HepG2 (cell line): ENCODE data around the gene CERT1. TPM values are rescaled to one million over a fixed set of nuclear protein-coding genes. Genes with fewer than 3 reads are reported as not detected.

ENCODE experiments used
- AKAP8 ChIP-seq: sonication (generic); formaldehyde crosslinking; IDR thresholded peaks from 2 replicates; pipeline ENCODE4 v1.5.1; 2020; ENCODE audit warnings: mild to moderate bottlenecking, missing genetic modification reagents
- ARID4A ChIP-seq: sonication (generic); formaldehyde crosslinking; IDR thresholded peaks from 2 replicates; pipeline ENCODE4 v1.5.0; 2020; ENCODE audit warnings: mild to moderate bottlenecking, missing genetic modification reagents, borderline replicate concordance
- CCDC6 ChIP-seq: sonication (generic); formaldehyde crosslinking; IDR thresholded peaks from 2 replicates; pipeline ENCODE4 v1.8.1; 2022; ENCODE audit warnings: mild to moderate bottlenecking, missing genetic modification reagents, moderate library complexity
- GABPB1 ChIP-seq: IDR thresholded peaks from 2 replicates; pipeline ENCODE4 v1.6.1; 2016; ENCODE audit warnings: mild to moderate bottlenecking, missing genetic modification reagents, moderate library complexity, missing compliant biosample characterization
- KDM2A ChIP-seq: sonication (generic); formaldehyde crosslinking; IDR thresholded peaks from 2 replicates; pipeline ENCODE4 v1.4.0; 2020; ENCODE audit warnings: low read depth, missing genetic modification reagents, borderline replicate concordance
- MED8 ChIP-seq: sonication (generic); formaldehyde crosslinking; IDR thresholded peaks from 2 replicates; pipeline ENCODE4 v1.8.1; 2023; ENCODE audit warnings: mild to moderate bottlenecking, missing genetic modification reagents; ENCODE audit not compliant: insufficient replicate concordance
- ZNF142 ChIP-seq: sonication (generic); formaldehyde crosslinking; IDR thresholded peaks from 2 replicates; pipeline ENCODE4 v1.4.0; 2020; ENCODE audit warnings: missing genetic modification reagents
- ZNF407 ChIP-seq: sonication (generic); formaldehyde crosslinking; IDR thresholded peaks from one replicate; pipeline ENCODE4 v1.5.1; 2020; ENCODE audit warnings: mild to moderate bottlenecking, missing genetic modification reagents; ENCODE audit errors: not compliant biosample characterization
- ZNF598 ChIP-seq: sonication (generic); formaldehyde crosslinking; IDR thresholded peaks from 2 replicates; pipeline ENCODE4 v1.5.1; 2020; ENCODE audit warnings: mild to moderate bottlenecking, missing genetic modification reagents, borderline replicate concordance
- polyA plus RNA-seq, 8 experiments: library from polyadenylated mRNA; depleted of rRNA in 3 of 8; stranded (reverse) in 7 of 8; unstranded in 1 of 8; fragments of >200 nt; fragmentation: Illumina TruSeq in 4 of 8; extraction: Trizol in 4 of 8; gene quantifications; 2 replicates each; pipeline versions ENCODE4 v1.2.1 to v1.2.3, GENCODE V29; 2011 to 2016; ENCODE audit warnings: low read depth in 4 of 8, missing spikeins in 1 of 8, mixed read lengths in 1 of 8; ENCODE audit not compliant: insufficient read depth in 1 of 8
- total RNA-seq, 5 experiments: library from RNA; depleted of rRNA; stranded (reverse); fragments of >200 nt; fragmentation: Illumina TruSeq; extraction: Trizol; gene quantifications; 2 replicates each; pipeline ENCODE4 v1.2.3, GENCODE V29; 2016; ENCODE audit warnings: low read depth in 1 of 5

Gene CERT1
- total and polyA plus RNA-seq, 2 of the 13 experiments (the other 11 are each of a cell fraction or from before 2014, with no cell fraction given): 8.2 to 12.7 TPM

- TF ChIP-seq ARID4A (CRISPR knock-in tag) (no peak; the same call in 1 of the 2 replicates), MED8 (CRISPR knock-in tag) (peak; percentile 74), GABPB1 (CRISPR knock-in tag) (no peak; the same call in 1 of the 2 replicates), ZNF142 (CRISPR knock-in tag) (0 out of 2 replicates have a peak, but pooled peaks have one; percentile 29), ZNF407 (peak; percentile 69), KDM2A (CRISPR knock-in tag) (peak; percentile 14), ZNF598 (CRISPR knock-in tag) (peak; percentile 41; the same call in 1 of the 2 replicates), AKAP8 (peak; percentile 70; the same call in 1 of the 2 replicates), CCDC6 (CRISPR knock-in tag) (peak; percentile 76; the same call in 1 of the 2 replicates)
These were observed 494 bp downstream of the CERT1 start (continued) for GRCh38 chr5:75510836-75511434.
